OCI-LY7 (cell line): Measurements from ENCODE around the gene SHOX. TPM values are rescaled to one million over a fixed set of nuclear protein-coding genes. Genes with fewer than 3 reads are reported as not detected.
A peak's percentile ranks its signal among the peaks of the same experiment; 100 is the strongest.

Source experiments
- Bru-seq: library from RNA; stranded (reverse); fragments of 400-500 nt; gene quantifications from one replicate; lab custom pipeline; 2021; lab: Mats Ljungman, UMichigan
- BruChase-seq, 2 experiments: library from RNA; stranded (reverse); fragments of 400-500 nt; gene quantifications; one replicate each; lab custom pipeline; 2021; lab: Mats Ljungman, UMichigan
- BruUV-seq: library from RNA; stranded (reverse); fragments of 400-500 nt; replicated peaks from 2 replicates; lab custom pipeline; 2021; lab: Mats Ljungman, UMichigan
- CTCF ChIA-PET: fragments of 300-600 bp; sonication (Branson Sonifier 250); formaldehyde crosslinking; loops from one replicate; lab custom pipeline; 2022; ENCODE audit warnings: antibody characterized with exemption; ENCODE audit not compliant: unreplicated experiment; lab: Charles Lee
- POLR2A ChIA-PET: fragments of 300-600 bp; sonication (Branson Sonifier 250); formaldehyde crosslinking; loops from one replicate; lab custom pipeline; 2022; ENCODE audit warnings: antibody characterized with exemption; lab: Charles Lee
- DNase-seq: peaks from one replicate; pipeline ENCODE4 v3.0.0-alpha.2; 2015; ENCODE audit warnings: low spot score
- H2AFZ ChIP-seq: fragments of 200-600 bp; sonication (generic), shearing (Covaris generic); 2 replicates; pipeline ENCODE4 v1.6.1; 2014; ENCODE audit warnings: mild to moderate bottlenecking, antibody characterized with exemption, low read length, moderate library complexity
- H3K27ac ChIP-seq: fragments of 200-600 bp; sonication (generic); 2 replicates; pipeline ENCODE4 v1.5.1; 2014; ENCODE audit warnings: mixed run types, low read depth, mild to moderate bottlenecking, moderate library complexity, low read length, inconsistent platforms; ENCODE audit not compliant: poor library complexity, severe bottlenecking
- H3K36me3 ChIP-seq: fragments of 200-600 bp; sonication (generic); 2 replicates; pipeline ENCODE4 v1.6.1; 2014; ENCODE audit warnings: mild to moderate bottlenecking, antibody characterized with exemption, low read length, moderate library complexity, mixed read lengths; ENCODE audit not compliant: insufficient read depth
- H3K4me1 ChIP-seq: fragments of 200-600 bp; sonication (generic); 2 replicates; pipeline ENCODE4 v1.5.1; 2014; ENCODE audit warnings: mild to moderate bottlenecking, low read length; ENCODE audit not compliant: insufficient read depth, poor library complexity, severe bottlenecking
- H3K4me2 ChIP-seq: fragments of 200-600 bp; sonication (generic); 2 replicates; pipeline ENCODE4 v1.6.1; 2014; ENCODE audit warnings: mild to moderate bottlenecking, low read length
- H3K4me3 ChIP-seq: fragments of 200-600 bp; sonication (generic); 2 replicates; pipeline ENCODE4 v1.5.1; 2014; ENCODE audit warnings: mild to moderate bottlenecking, low read depth, low read length; ENCODE audit not compliant: poor library complexity, severe bottlenecking
- H3K79me2 ChIP-seq: fragments of 200-600 bp; sonication (generic); 2 replicates; pipeline ENCODE4 v1.6.1; 2016; ENCODE audit warnings: low read depth, mild to moderate bottlenecking, low read length, moderate library complexity, mixed read lengths; ENCODE audit not compliant: insufficient read depth
- H3K9me2 ChIP-seq: fragments of 200-600 bp; sonication (generic); 2 replicates; pipeline ENCODE4 v1.6.1; 2016; ENCODE audit warnings: mild to moderate bottlenecking, low read length, mixed read lengths; ENCODE audit not compliant: insufficient read depth
- H3K9me3 ChIP-seq: fragments of 200-600 bp; sonication (generic); 2 replicates; pipeline ENCODE4 v1.6.1; 2014; ENCODE audit warnings: mild to moderate bottlenecking, mixed run types, low read length, mixed read lengths
- H4K20me1 ChIP-seq: fragments of 200-600 bp; sonication (generic); 2 replicates; pipeline ENCODE4 v1.6.1; 2014; ENCODE audit warnings: mild to moderate bottlenecking, antibody characterized with exemption, low read length, moderate library complexity, mixed read lengths; ENCODE audit not compliant: insufficient read depth
- CTCF ChIP-seq: fragments of 200-600 bp; sonication (generic); conservative IDR thresholded peaks from 2 replicates; pipeline ENCODE4 v1.5.1; 2014; ENCODE audit warnings: mild to moderate bottlenecking, antibody characterized with exemption, low read length, moderate library complexity, mixed read lengths
- EZH2phosphoT487 ChIP-seq: fragments of 200-600 bp; sonication (generic); IDR thresholded peaks from 2 replicates; pipeline ENCODE4 v1.6.1; 2018; ENCODE audit warnings: low read depth, borderline replicate concordance, mild to moderate bottlenecking, mixed run types, antibody characterized with exemption, low read length, moderate library complexity, mixed read lengths
- intact Hi-C: fragments of 100-400 bp; cut with micrococcal nuclease; formaldehyde crosslinking; loops from one replicate; pipeline ENCODE4 v1.10.0; 2022; ENCODE audit not compliant: unreplicated experiment
- long read RNA-seq: library from polyadenylated mRNA; stranded (forward); transcript quantifications from one replicate; pipeline ENCODE4 v2.0.0, GENCODE V29; 2022
- total RNA-seq, 2 experiments: library from RNA; depleted of rRNA in 1 of 2; stranded (reverse); fragments of >200 nt in 1 of 2; shearing (Covaris generic) in 1 of 2; gene quantifications; 2 replicates each; pipeline ENCODE4 v1.2.3, GENCODE V29; 2014 to 2022

SHOX gene
- total RNA-seq (2014; rRNA removed; shearing (Covaris generic)) (not detected in 2 replicates), total RNA-seq (2022) (not detected in 2 replicates), Bru-seq, nascent RNA (not detected), BruChase-seq, experiment 1, labeled RNA remaining after a 6-hour chase (percentile 2 among the genes with signal in this experiment), BruChase-seq, experiment 2, labeled RNA remaining after a 2-hour chase (not detected)
- long read RNA-seq: 0 reads

DNA sequence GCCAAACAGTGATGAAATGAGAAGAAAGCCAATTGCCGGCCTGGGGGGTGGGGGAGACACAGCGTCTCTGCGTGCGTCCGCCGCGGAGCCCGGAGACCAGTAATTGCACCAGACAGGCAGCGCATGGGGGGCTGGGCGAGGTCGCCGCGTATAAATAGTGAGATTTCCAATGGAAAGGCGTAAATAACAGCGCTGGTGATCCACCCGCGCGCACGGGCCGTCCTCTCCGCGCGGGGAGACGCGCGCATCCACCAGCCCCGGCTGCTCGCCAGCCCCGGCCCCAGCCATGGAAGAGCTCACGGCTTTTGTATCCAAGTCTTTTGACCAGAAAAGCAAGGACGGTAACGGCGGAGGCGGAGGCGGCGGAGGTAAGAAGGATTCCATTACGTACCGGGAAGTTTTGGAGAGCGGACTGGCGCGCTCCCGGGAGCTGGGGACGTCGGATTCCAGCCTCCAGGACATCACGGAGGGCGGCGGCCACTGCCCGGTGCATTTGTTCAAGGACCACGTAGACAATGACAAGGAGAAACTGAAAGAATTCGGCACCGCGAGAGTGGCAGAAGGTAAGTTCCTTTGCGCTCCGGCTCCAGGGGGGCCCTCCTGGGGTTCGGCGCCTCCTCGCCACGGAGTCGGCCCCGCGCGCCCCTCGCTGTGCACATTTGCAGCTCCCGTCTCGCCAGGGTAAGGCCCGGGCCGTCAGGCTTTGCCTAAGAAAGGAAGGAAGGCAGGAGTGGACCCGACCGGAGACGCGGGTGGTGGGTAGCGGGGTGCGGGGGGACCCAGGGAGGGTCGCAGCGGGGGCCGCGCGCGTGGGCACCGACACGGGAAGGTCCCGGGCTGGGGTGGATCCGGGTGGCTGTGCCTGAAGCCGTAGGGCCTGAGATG, at the start of gene SHOX:
TSS of gene SHOX (plus strand) at position 180 of the 885 bp plus-strand sequence. CDS start at position 287, 107 bp downstream.
- Histone ChIP-seq H3K79me2 (no peaks in the 10 kb centered on the region), H3K4me2 (no peak within 1 kb of the TSS), H3K4me1 (no peaks in the 10 kb centered on the region), H2AFZ (no peak within 1 kb of the TSS), H3K9me3 (no peaks in the 10 kb centered on the region), H3K9me2 (no peaks in the 10 kb centered on the region), H3K27ac (no peak within 1 kb of the TSS), H3K36me3 (no peaks in the 10 kb centered on the region), H3K4me3 (no peak within 1 kb of the TSS), H4K20me1 (no peaks in the 10 kb centered on the region)
- CTCF ChIA-PET: no interaction called here
- TF ChIP-seq EZH2phosphoT487 (no peak), CTCF (no peak)
- POLR2A ChIA-PET: no interaction called here
- no TSS peak for BruUV-seq
- no peak for DNase-seq
- intact Hi-C loops: no loop called here

DNA sequence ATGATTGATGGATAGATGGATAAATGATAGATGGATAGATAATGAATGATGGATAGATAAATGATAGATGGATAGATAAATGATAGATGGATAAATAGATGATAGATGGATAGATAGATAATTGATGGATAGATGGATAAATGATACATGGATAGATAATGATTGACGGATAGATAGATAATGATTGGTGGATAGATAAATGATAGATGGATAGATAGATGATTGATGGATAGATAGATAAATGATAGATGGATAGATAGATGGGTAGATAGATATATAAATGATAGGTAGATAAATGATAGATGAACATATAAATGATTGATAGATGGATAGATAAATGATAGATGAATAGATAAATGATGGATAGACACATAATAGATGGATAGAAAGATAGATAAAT, 49.5 kb upstream of the SHOX start:
- Histone ChIP-seq H3K36me3 (no peaks in the 10 kb centered on the region), H3K4me3 (no peak overlapping the region), H3K79me2 (no peaks in the 10 kb centered on the region), H3K4me1 (no peaks in the 10 kb centered on the region), H3K9me2 (no peaks in the 10 kb centered on the region), H3K4me2 (no peak overlapping the region), H3K27ac (no peak overlapping the region), H4K20me1 (no peaks in the 10 kb centered on the region), H2AFZ (no peak overlapping the region), H3K9me3 (no peaks in the 10 kb centered on the region)
- no TSS peak for BruUV-seq
- TF ChIP-seq CTCF: no peak
- ChIA-PET POLR2A (no interaction called here), CTCF (no interaction called here)
- intact Hi-C loops: no loop called here
- DNase-seq: no peak

DNA sequence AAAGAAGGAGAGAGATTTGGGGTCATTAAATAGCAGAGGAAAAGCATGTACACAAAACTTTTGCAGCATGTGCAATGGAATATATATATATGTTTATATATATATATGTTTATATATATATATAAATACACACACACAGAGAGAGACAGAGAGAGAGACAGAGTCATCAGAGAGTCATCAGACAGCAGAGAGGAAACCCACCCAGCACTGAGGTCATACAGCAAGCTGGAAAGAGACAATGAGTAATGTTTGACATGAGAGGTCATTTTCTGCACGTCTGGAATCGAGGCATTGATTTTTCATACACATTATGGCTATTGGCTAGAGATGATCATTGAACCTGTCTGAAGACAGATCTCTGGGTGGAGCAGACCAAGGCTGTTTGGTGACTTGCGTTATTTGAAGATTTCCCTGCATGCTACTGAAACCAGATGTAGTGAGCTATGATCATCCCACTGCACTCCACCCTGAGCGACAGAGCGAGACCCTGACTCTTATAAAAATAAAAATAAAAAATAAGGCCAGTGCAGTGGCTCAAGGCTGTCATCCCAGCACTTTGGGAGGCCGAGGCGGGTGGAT, 48.8 kb upstream of the SHOX start:
- BruUV-seq: no TSS peak
- H3K36me3 ChIP-seq: no peaks in the 10 kb centered on the region
- intact Hi-C loops: no loop called here
- H3K27ac ChIP-seq: no peak overlapping the region
- no peak for DNase-seq
- H4K20me1 ChIP-seq: no peaks in the 10 kb centered on the region
- H3K4me3 ChIP-seq: no peak overlapping the region
- no peaks in the 10 kb centered on the region for H3K9me3 ChIP-seq
- H3K4me2 ChIP-seq: no peak overlapping the region
- CTCF ChIA-PET: no interaction called here
- POLR2A ChIA-PET: no interaction called here
- no peaks in the 10 kb centered on the region for H3K4me1 ChIP-seq
- no peak overlapping the region for H2AFZ ChIP-seq
- no peaks in the 10 kb centered on the region for H3K9me2 ChIP-seq
- TF ChIP-seq CTCF: no peak
- no peak for TF ChIP-seq EZH2phosphoT487
- H3K79me2 ChIP-seq: no peaks in the 10 kb centered on the region
